A673 (cell line): Measurements from ENCODE around the gene CCDC92. TPM values are rescaled to one million over a fixed set of nuclear protein-coding genes. Genes with fewer than 3 reads are reported as not detected.
"Not testable (repeated sequence)": the region's sequence is repeated elsewhere in the genome, so short reads cannot be mapped to it uniquely, and the experiment has no call there.

Source experiments
- BruUV-seq: library from RNA; stranded (reverse); fragments of 400-500 nt; replicated peaks from 2 replicates; lab custom pipeline; 2021; lab: Mats Ljungman, UMichigan
- CTCF ChIA-PET: fragments of 300-600 bp; sonication (Branson Sonifier 250); formaldehyde crosslinking; loops from one replicate; lab custom pipeline; 2022; ENCODE audit warnings: antibody characterized with exemption; lab: Charles Lee
- POLR2A ChIA-PET: fragments of 300-600 bp; sonication (Branson Sonifier 250); formaldehyde crosslinking; loops from one replicate; lab custom pipeline; 2022; ENCODE audit warnings: antibody characterized with exemption; ENCODE audit not compliant: low non-redundant PET; lab: Charles Lee
- DNase-seq: peaks from one replicate; pipeline ENCODE4 v3.0.0-alpha.2; 2015; ENCODE audit warnings: low spot score
- H3K27ac ChIP-seq: fragments of 200-600 bp; sonication (generic); 2 replicates; pipeline ENCODE4 v1.5.1; 2016; ENCODE audit warnings: mixed run types, low read depth, mild to moderate bottlenecking, mixed read lengths, antibody characterized with exemption, low read length; ENCODE audit not compliant: poor library complexity, severe bottlenecking
- H3K27me3 ChIP-seq: fragments of 200-600 bp; sonication (generic); replicated peaks from 2 replicates; pipeline ENCODE4 v1.6.1; 2017; ENCODE audit warnings: mixed run types, low read depth, mild to moderate bottlenecking, mixed read lengths, antibody characterized with exemption, low read length; ENCODE audit not compliant: insufficient read depth, poor library complexity
- H3K36me3 ChIP-seq: fragments of 200-600 bp; sonication (generic); 2 replicates; pipeline ENCODE4 v1.6.1; 2016; ENCODE audit warnings: mixed run types, mild to moderate bottlenecking, mixed read lengths, antibody characterized with exemption, low read length; ENCODE audit not compliant: insufficient read depth, poor library complexity, severe bottlenecking
- H3K4me1 ChIP-seq: fragments of 200-600 bp; sonication (generic); 2 replicates; pipeline ENCODE4 v1.6.1; 2017; ENCODE audit warnings: mixed run types, mild to moderate bottlenecking, mixed read lengths, antibody characterized with exemption, low read length; ENCODE audit not compliant: insufficient read depth, poor library complexity, severe bottlenecking
- H3K4me3 ChIP-seq: fragments of 200-600 bp; sonication (generic); 2 replicates; pipeline ENCODE4 v1.5.1; 2016; ENCODE audit warnings: low read depth, mixed run types, mild to moderate bottlenecking, mixed read lengths, low read length; ENCODE audit not compliant: poor library complexity, severe bottlenecking
- H3K9me3 ChIP-seq: fragments of 200-600 bp; sonication (generic); 2 replicates; pipeline ENCODE4 v1.6.1; 2016; ENCODE audit warnings: mixed run types, low read depth, mild to moderate bottlenecking, mixed read lengths, antibody characterized with exemption, low read length; ENCODE audit not compliant: poor library complexity, severe bottlenecking
- CTCF ChIP-seq: fragments of 300-800, 200-600 bp; sonication (generic); conservative IDR thresholded peaks from 2 replicates; pipeline ENCODE4 v1.5.1; 2017; ENCODE audit warnings: low read depth, mild to moderate bottlenecking, antibody characterized with exemption, low read length, moderate library complexity, mixed read lengths
- EZH2 ChIP-seq: fragments of 200-600 bp; sonication (generic); IDR thresholded peaks from 2 replicates; pipeline ENCODE4 v1.6.1; 2017; ENCODE audit warnings: borderline replicate concordance, low read depth, mild to moderate bottlenecking, mixed read lengths, antibody characterized with exemption, low read length; ENCODE audit not compliant: poor library complexity, severe bottlenecking
- intact Hi-C: fragments of 100-400 bp; cut with micrococcal nuclease; formaldehyde crosslinking; loops from one replicate; pipeline ENCODE4 v1.10.0; 2022; ENCODE audit not compliant: unreplicated experiment
- total RNA-seq: library from RNA; stranded (reverse); gene quantifications from 2 replicates; pipeline ENCODE4 v1.2.3, GENCODE V29; 2021

The CCDC92 gene
- total RNA-seq, 1 experiment from 2014 or later = 28.7 TPM

- Histone ChIP-seq H3K27me3 (no peaks in the 10 kb centered on the region), H3K36me3 (no peaks in the 10 kb centered on the region), H3K4me1 (no peaks in the 10 kb centered on the region), H3K9me3 (no peaks in the 10 kb centered on the region), H3K4me3 (no peak overlapping the region), H3K27ac (no peak overlapping the region)
- intact Hi-C loops = no loop called here
- BruUV-seq = no TSS peak
- POLR2A ChIA-PET = no interaction called here
- TF ChIP-seq CTCF = no peak
- CTCF ChIA-PET = no interaction called here
- DNase-seq = no peak
Measured at GRCh38 chr12:123948401-123948795, 24.2 kb downstream of the CCDC92 start.

GRCh38 chr12:123947531-123947930, 25.1 kb downstream of the CCDC92 start:
- H3K9me3 ChIP-seq, H3K27ac ChIP-seq, BruUV-seq, H3K4me1 ChIP-seq, H3K4me3 ChIP-seq, H3K36me3 ChIP-seq, H3K27me3 ChIP-seq, CTCF ChIA-PET, DNase-seq, intact Hi-C loops: not testable (repeated sequence)
- POLR2A ChIA-PET = interaction anchor here (0.6 kb wide), 1 partner anchor 144 kb away, joined by 3 read pairs; no protein-coding TSS in a partner anchor

GRCh38 chr12:123946516-123947505, 25.8 kb downstream of the CCDC92 start:
- DNase-seq, BruUV-seq, H3K9me3 ChIP-seq, CTCF ChIA-PET, H3K4me3 ChIP-seq, H3K27me3 ChIP-seq, H3K4me1 ChIP-seq, H3K27ac ChIP-seq, intact Hi-C loops, H3K36me3 ChIP-seq: not testable (repeated sequence)
- POLR2A ChIA-PET = interaction anchor here (0.6 kb wide), 1 partner anchor 143 kb away, joined by 3 read pairs; no protein-coding TSS in a partner anchor

- CTCF ChIA-PET = no interaction called here
- no peak for DNase-seq
- no peaks in the 10 kb centered on the region for H3K4me1 ChIP-seq
- H3K4me3 ChIP-seq = no peak overlapping the region
- no peaks in the 10 kb centered on the region for H3K27me3 ChIP-seq
- no peaks in the 10 kb centered on the region for H3K36me3 ChIP-seq
- TF ChIP-seq EZH2 (no peak), CTCF (no peak)
- no TSS peak for BruUV-seq
- H3K9me3 ChIP-seq = no peaks in the 10 kb centered on the region
- POLR2A ChIA-PET = no interaction called here
- no peak overlapping the region for H3K27ac ChIP-seq
- intact Hi-C loops = no loop called here
Measured at GRCh38 chr12:123946152-123946515, 26.5 kb downstream of the CCDC92 start.
